Hepatocyte (in vitro differentiated cells): ENCODE results near the gene DNAH7.

Experiments
- EZH2 ChIP-seq: fragments of 200-600 bp; sonication (generic); IDR thresholded peaks from 2 replicates; pipeline ENCODE4 v1.6.1; 2016; ENCODE audit warnings: antibody characterized with exemption, mild to moderate bottlenecking, borderline replicate concordance
- TF ChIP-seq, protein P1 (sequence below): fragments of 200-600 bp; sonication (generic); IDR thresholded peaks from 2 replicates; pipeline ENCODE4 v1.5.1; 2016; ENCODE audit warnings: antibody characterized with exemption, mild to moderate bottlenecking; ENCODE audit not compliant: poor library complexity

DNA sequence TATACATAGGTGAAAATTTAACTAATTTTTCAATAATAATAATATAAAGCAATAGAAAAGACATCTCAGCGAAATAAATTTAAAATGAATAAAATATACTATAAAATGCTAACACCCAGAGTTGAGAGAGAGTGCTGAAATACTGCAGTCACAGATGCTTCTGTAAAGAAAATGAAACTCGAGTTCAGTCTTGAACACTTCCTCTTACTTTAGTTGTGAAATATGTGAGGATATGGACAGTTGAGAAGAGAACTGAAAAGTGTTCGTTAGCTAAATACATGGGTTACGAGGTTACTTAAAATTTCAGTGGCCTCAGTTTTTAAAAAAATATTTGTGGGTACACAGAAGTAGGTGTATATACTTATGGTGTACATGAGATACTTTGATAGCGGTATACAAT, 106.8 kb downstream of the DNAH7 start:
- TF ChIP-seq, protein P1, sequence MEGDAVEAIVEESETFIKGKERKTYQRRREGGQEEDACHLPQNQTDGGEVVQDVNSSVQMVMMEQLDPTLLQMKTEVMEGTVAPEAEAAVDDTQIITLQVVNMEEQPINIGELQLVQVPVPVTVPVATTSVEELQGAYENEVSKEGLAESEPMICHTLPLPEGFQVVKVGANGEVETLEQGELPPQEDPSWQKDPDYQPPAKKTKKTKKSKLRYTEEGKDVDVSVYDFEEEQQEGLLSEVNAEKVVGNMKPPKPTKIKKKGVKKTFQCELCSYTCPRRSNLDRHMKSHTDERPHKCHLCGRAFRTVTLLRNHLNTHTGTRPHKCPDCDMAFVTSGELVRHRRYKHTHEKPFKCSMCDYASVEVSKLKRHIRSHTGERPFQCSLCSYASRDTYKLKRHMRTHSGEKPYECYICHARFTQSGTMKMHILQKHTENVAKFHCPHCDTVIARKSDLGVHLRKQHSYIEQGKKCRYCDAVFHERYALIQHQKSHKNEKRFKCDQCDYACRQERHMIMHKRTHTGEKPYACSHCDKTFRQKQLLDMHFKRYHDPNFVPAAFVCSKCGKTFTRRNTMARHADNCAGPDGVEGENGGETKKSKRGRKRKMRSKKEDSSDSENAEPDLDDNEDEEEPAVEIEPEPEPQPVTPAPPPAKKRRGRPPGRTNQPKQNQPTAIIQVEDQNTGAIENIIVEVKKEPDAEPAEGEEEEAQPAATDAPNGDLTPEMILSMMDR, result no peak
- no peak for TF ChIP-seq EZH2
